OCI-LY7 (cell line): ENCODE measurements around the gene DNAJB12. TPM values are rescaled to one million over a fixed set of nuclear protein-coding genes. Genes with fewer than 3 reads are reported as not detected.

ENCODE experiments used
- BruUV-seq: library from RNA; stranded (reverse); fragments of 400-500 nt; replicated peaks from 2 replicates; lab custom pipeline; 2021; lab: Mats Ljungman, UMichigan
- CTCF ChIA-PET: fragments of 300-600 bp; sonication (Branson Sonifier 250); formaldehyde crosslinking; loops from one replicate; lab custom pipeline; 2022; ENCODE audit warnings: antibody characterized with exemption; ENCODE audit not compliant: unreplicated experiment; lab: Charles Lee
- POLR2A ChIA-PET: fragments of 300-600 bp; sonication (Branson Sonifier 250); formaldehyde crosslinking; loops from one replicate; lab custom pipeline; 2022; ENCODE audit warnings: antibody characterized with exemption; lab: Charles Lee
- DNase-seq: peaks from one replicate; pipeline ENCODE4 v3.0.0-alpha.2; 2015; ENCODE audit warnings: low spot score
- H2AFZ ChIP-seq: fragments of 200-600 bp; sonication (generic), shearing (Covaris generic); 2 replicates; pipeline ENCODE4 v1.6.1; 2014; ENCODE audit warnings: mild to moderate bottlenecking, antibody characterized with exemption, low read length, moderate library complexity
- H3K27ac ChIP-seq: fragments of 200-600 bp; sonication (generic); 2 replicates; pipeline ENCODE4 v1.5.1; 2014; ENCODE audit warnings: mixed run types, low read depth, mild to moderate bottlenecking, moderate library complexity, low read length, inconsistent platforms; ENCODE audit not compliant: poor library complexity, severe bottlenecking
- H3K36me3 ChIP-seq: fragments of 200-600 bp; sonication (generic); 2 replicates; pipeline ENCODE4 v1.6.1; 2014; ENCODE audit warnings: mild to moderate bottlenecking, antibody characterized with exemption, low read length, moderate library complexity, mixed read lengths; ENCODE audit not compliant: insufficient read depth
- H3K4me1 ChIP-seq: fragments of 200-600 bp; sonication (generic); 2 replicates; pipeline ENCODE4 v1.5.1; 2014; ENCODE audit warnings: mild to moderate bottlenecking, low read length; ENCODE audit not compliant: insufficient read depth, poor library complexity, severe bottlenecking
- H3K4me2 ChIP-seq: fragments of 200-600 bp; sonication (generic); 2 replicates; pipeline ENCODE4 v1.6.1; 2014; ENCODE audit warnings: mild to moderate bottlenecking, low read length
- H3K4me3 ChIP-seq: fragments of 200-600 bp; sonication (generic); 2 replicates; pipeline ENCODE4 v1.5.1; 2014; ENCODE audit warnings: mild to moderate bottlenecking, low read depth, low read length; ENCODE audit not compliant: poor library complexity, severe bottlenecking
- H3K79me2 ChIP-seq: fragments of 200-600 bp; sonication (generic); 2 replicates; pipeline ENCODE4 v1.6.1; 2016; ENCODE audit warnings: low read depth, mild to moderate bottlenecking, low read length, moderate library complexity, mixed read lengths; ENCODE audit not compliant: insufficient read depth
- H3K9me2 ChIP-seq: fragments of 200-600 bp; sonication (generic); 2 replicates; pipeline ENCODE4 v1.6.1; 2016; ENCODE audit warnings: mild to moderate bottlenecking, low read length, mixed read lengths; ENCODE audit not compliant: insufficient read depth
- H3K9me3 ChIP-seq: fragments of 200-600 bp; sonication (generic); 2 replicates; pipeline ENCODE4 v1.6.1; 2014; ENCODE audit warnings: mild to moderate bottlenecking, mixed run types, low read length, mixed read lengths
- H4K20me1 ChIP-seq: fragments of 200-600 bp; sonication (generic); 2 replicates; pipeline ENCODE4 v1.6.1; 2014; ENCODE audit warnings: mild to moderate bottlenecking, antibody characterized with exemption, low read length, moderate library complexity, mixed read lengths; ENCODE audit not compliant: insufficient read depth
- EZH2phosphoT487 ChIP-seq: fragments of 200-600 bp; sonication (generic); IDR thresholded peaks from 2 replicates; pipeline ENCODE4 v1.6.1; 2018; ENCODE audit warnings: low read depth, borderline replicate concordance, mild to moderate bottlenecking, mixed run types, antibody characterized with exemption, low read length, moderate library complexity, mixed read lengths
- intact Hi-C: fragments of 100-400 bp; cut with micrococcal nuclease; formaldehyde crosslinking; loops from one replicate; pipeline ENCODE4 v1.10.0; 2022; ENCODE audit not compliant: unreplicated experiment
- total RNA-seq, 2 experiments: library from RNA; depleted of rRNA in 1 of 2; stranded (reverse); fragments of >200 nt in 1 of 2; shearing (Covaris generic) in 1 of 2; gene quantifications; 2 replicates each; pipeline ENCODE4 v1.2.3, GENCODE V29; 2014 to 2022
- TF ChIP-seq, protein P1 (sequence below): fragments of 200-600 bp; sonication (generic); conservative IDR thresholded peaks from 2 replicates; pipeline ENCODE4 v1.5.1; 2014; ENCODE audit warnings: mild to moderate bottlenecking, antibody characterized with exemption, low read length, moderate library complexity, mixed read lengths

The DNAJB12 gene
- total RNA-seq, 2 experiments from 2014 or later = 27.4 to 28.3 TPM

DNA sequence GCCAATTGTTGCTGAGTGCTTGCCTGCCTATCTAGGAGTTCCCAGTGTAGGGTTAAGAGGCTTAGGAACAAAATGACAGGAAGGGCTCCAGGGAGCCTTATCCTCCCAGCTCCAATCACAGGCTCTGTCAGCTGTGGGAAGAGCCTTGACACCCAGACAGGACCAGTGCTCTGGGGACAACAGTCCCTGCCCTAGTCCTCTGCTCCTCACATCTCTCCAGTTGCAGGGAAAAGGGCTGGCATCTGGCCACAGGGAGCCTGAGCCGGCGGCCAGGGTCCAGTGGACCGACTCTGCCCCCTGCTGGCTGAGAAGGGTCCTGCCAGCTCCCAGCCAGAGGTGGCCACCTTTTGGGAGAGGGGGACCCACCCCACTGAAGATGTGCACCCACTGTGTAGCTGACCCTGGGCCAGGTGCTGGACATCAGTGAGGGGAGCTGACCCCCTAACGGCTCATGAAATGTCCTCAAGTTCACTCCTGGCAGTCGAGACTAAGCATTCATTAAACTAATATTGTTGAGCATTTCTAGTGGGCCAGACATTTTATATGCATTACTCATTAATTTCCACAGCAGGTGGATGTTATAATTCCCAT is 17.6 kb downstream of the DNAJB12 start:
- peaks cover 70% of the 10 kb centered on the region for H3K36me3 ChIP-seq
- ChIA-PET POLR2A (interaction anchor here (0.6 to 1.9 kb wide), 4 partner anchors 77 to 382 kb away, joined by 3 to 4 read pairs (median 3); no protein-coding TSS in a partner anchor), CTCF (interaction anchor here (0.8 to 1.8 kb wide), 3 partner anchors 62 to 204 kb away, joined by 3 to 6 read pairs (median 3); no protein-coding TSS in a partner anchor)
- no TSS peak for BruUV-seq
- H4K20me1 ChIP-seq = no peaks in the 10 kb centered on the region
- no peak overlapping the region for H3K4me3 ChIP-seq
- H3K4me1 ChIP-seq = peaks cover 38% of the 10 kb centered on the region
- TF ChIP-seq EZH2phosphoT487 = no peak
- TF ChIP-seq, protein P1, sequence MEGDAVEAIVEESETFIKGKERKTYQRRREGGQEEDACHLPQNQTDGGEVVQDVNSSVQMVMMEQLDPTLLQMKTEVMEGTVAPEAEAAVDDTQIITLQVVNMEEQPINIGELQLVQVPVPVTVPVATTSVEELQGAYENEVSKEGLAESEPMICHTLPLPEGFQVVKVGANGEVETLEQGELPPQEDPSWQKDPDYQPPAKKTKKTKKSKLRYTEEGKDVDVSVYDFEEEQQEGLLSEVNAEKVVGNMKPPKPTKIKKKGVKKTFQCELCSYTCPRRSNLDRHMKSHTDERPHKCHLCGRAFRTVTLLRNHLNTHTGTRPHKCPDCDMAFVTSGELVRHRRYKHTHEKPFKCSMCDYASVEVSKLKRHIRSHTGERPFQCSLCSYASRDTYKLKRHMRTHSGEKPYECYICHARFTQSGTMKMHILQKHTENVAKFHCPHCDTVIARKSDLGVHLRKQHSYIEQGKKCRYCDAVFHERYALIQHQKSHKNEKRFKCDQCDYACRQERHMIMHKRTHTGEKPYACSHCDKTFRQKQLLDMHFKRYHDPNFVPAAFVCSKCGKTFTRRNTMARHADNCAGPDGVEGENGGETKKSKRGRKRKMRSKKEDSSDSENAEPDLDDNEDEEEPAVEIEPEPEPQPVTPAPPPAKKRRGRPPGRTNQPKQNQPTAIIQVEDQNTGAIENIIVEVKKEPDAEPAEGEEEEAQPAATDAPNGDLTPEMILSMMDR = peak; percentile 99
- H3K9me2 ChIP-seq = no peaks in the 10 kb centered on the region
- H2AFZ ChIP-seq = no peak overlapping the region
- no peaks in the 10 kb centered on the region for H3K79me2 ChIP-seq
- H3K4me2 ChIP-seq = no peak overlapping the region
- H3K9me3 ChIP-seq = no peaks in the 10 kb centered on the region
- H3K27ac ChIP-seq = no peak overlapping the region
- intact Hi-C loops = loop anchor here (1.0 to 2.0 kb wide), 3 partner anchors 204 to 428 kb away; no protein-coding TSS in a partner anchor
- DNase-seq = peak; percentile 67

DNA sequence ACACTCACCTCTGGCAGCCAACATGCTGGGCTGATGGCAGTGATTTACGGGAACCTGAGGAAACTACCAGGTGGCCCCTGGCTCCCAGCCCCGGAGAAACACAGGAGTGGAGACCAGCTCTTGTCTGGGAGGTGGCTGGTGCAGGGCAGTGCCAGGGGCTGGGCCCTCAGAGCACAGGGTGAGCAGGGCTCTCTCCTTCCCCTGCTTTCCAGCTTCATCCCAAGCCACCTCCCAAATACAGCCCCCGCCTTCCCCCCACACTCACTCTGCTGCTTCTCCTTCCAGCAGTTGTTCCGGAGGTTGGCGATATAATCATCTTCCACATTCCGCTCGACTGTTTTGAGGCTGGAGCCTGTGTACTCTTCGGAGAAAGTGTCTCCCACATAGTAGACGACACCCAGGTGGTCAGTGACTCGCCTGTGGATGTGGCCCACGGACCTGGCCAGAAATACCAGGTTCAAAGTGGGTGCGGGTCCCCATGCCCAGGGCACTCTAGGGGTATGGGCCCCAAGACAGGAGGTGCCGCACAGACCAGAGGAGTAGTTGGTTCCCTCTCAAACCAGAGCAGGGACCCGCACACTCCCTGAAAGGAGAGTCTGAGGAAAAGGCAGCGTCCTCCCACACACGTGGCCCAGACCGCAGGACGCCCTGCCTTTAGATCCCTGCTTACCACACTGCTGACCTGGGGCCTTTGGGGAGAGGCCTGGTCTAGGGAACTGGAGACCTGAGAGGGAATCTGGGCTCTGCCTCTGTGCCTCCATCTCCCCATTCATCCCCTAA is 18.3 kb downstream of the DNAJB12 start:
- BruUV-seq = no TSS peak
- Histone ChIP-seq H3K4me2 (no peak overlapping the region), H4K20me1 (no peaks in the 10 kb centered on the region), H3K27ac (peak overlapping the region; percentile 80), H3K9me2 (no peaks in the 10 kb centered on the region), H2AFZ (no peak overlapping the region), H3K4me1 (peaks cover 45% of the 10 kb centered on the region), H3K9me3 (no peaks in the 10 kb centered on the region), H3K4me3 (no peak overlapping the region), H3K79me2 (no peaks in the 10 kb centered on the region), H3K36me3 (peaks cover 65% of the 10 kb centered on the region)
- intact Hi-C loops = loop anchor here (1.0 to 2.0 kb wide), 3 partner anchors 204 to 427 kb away; no protein-coding TSS in a partner anchor
- no peak for DNase-seq
- ChIA-PET CTCF (interaction anchor here (0.6 to 1.8 kb wide), 3 partner anchors 61 to 204 kb away, joined by 3 to 6 read pairs (median 3); no protein-coding TSS in a partner anchor), POLR2A (interaction anchor here (0.7 to 5.4 kb wide), 3 partner anchors 16 to 252 kb away, joined by 3 to 91 read pairs (median 4); no protein-coding TSS in a partner anchor)
- TF ChIP-seq, protein P1 = no peak
- TF ChIP-seq EZH2phosphoT487 = no peak
